NCI-H2227 (cell line): ENCODE measurements around the gene NLRP13.

Experiments used
- DNase-seq: peaks from one replicate; lab custom pipeline; 2025; ENCODE audit not compliant: unreplicated experiment; lab: John Stamatoyannopoulos, UW

NLRP13 gene

DNA sequence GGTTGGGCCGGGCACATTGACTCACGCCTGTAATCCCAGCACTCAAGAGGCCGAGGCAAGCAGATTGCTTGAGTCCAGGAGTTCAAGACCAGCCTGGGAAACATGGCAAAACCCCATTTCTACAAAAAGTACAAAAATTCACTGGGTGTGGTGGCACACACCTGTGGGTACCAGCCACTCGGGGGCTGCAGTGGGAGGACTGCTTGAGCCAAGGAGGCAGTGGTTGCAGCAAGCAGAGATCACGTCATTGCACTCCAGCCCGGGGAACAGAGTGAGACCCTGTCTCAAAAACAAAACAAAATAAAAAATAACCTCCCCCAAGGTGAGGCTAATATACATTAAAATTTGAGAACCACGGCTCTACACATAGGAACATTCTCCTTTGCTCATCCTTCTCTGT, 24.9 kb downstream of the NLRP13 start:
- DNase-seq: no peak

DNA sequence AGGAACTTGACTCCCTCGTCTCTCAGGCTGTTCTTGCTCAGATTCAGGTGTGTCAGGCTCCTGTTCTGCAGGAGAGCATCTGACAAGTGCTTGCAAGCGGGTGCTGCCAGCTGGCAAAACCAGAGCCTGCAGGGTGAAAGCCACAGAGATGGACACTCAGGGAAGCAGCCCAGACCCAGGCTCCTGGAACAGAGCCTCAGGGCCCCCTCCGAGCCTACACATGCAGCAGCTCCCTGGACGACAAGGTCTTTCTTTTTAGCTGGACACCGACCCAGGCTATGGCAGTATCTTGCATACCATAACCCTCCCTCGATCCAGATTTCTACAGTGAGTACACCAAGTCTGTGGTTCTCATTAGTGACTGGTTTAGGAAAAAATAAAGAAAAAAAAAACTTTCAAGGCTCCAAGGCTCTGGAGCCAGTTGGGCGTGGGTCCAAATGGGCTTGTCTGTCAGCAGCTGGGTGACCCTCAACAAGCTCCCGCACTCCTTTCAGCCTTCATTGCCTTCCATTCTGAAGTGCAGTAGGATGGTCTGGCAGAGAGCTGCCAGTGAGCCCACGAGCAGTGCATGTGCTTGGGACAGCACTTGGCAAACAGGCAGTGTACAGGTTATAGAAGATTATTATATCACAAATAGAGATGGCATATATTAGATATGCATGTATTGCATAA, 29.9 kb downstream of the NLRP13 start:
- DNase-seq: no peak

DNA sequence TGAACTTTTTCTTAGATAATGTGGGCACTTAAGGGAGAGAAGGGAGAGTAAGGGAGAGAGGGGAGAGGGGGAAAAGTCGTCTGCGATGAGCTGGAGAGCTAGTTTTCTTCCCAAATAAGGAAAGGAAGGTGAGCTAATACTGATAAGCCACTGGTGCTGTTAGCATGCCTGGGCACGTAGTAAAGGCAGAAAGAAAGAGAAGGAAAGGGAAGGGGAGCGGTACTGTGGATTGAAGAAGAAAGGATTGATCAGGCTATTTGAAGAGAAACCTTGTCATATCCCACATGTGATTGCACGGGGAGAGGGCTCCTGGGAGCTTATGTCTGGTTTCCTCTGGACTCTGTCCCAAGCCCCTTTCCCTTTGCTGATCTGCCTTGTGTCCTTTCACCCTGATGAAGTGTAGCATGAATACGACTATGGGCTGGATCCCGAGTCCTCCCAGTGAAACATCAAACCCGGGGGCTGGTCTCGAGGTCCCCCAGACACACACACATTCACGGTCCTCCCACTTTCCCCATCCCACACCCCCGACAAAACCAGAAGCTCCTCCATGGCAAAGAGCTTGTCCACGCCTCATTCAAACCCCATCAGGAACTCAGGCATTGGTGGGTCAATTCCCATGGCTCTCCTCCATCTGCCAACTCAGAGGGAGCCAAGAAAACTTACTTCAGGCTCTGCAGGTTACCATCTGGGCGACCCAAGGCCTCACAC, 30.6 kb downstream of the NLRP13 start:
- no peak for DNase-seq

DNA sequence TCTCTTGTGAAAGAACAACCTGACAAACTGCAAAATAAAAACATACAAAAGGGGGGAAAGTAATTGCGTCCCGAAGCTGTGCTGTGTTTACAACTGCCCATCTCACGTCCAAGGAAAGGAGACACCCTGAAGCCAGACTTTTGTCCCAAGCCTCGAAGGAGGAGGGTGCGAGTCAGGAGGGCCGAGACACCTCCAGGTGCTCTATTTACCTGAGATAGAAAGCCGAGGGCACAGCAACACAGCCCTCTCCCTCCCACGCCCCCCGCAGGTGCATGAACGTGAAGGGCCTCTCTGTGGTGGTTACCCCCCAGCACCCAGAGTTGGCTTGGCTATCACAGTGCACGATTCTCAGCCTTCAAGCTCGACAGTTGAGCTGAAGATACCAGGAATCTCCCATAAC, 33.2 kb downstream of the NLRP13 start:
- no peak for DNase-seq

DNA sequence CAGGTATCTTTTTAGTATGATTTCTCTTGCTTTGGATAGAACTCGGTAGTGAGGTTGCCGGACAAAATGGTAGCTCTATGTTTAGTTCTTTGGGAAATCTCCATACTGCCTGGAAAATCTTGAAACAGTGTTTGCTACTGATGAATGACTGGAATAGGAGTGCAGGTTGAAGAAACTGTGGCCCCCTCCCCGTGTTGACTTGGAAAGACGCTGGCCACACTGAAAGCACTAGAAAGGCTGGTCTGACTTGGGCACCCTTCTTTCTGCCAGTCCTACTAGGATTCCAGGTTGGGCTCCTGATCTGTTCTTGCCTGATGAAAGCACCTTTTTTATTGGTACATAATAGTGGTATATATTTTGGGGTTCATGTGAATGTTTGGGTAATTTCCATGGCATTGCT, 49.5 kb downstream of the NLRP13 start:
- DNase-seq: no peak

DNA sequence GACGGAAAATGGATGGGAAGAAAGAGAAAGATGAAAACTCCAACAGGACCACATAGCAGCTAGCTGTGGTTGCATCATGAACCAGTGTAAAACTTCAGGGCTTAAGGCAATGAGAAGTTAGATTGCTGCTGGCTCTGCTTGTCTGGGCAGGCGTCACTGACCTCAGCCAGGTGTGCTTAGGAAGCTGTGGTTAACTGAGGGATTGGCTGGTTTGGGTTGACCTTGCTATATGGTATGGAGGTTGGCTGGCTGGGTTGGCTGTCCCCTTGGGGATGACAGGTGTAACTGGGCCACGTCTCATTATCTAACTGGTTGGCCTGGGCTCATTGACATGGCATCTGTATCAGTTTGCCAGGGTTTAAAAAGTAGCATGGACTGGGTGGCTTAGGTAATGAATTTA, 54.9 kb downstream of the NLRP13 start:
- DNase-seq: no peak

DNA sequence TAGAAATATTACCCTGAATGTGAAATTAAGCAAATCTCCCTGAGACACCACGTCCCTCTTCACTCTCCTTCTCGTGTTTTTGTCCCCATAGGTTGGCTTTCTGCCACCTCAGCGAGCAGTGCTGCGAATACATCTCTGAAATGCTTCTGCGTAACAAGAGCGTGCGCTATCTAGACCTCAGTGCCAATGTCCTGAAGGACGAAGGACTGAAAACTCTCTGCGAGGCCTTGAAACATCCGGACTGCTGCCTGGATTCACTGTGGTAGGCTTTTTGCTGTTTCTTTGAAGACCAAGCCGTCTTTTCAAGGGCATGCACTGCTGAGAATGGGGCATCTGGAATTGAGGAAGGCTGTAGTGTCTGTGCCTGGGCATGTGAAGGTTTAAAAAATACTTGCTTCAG, 61.4 kb downstream of the NLRP13 start:
- DNase-seq: no peak

DNA sequence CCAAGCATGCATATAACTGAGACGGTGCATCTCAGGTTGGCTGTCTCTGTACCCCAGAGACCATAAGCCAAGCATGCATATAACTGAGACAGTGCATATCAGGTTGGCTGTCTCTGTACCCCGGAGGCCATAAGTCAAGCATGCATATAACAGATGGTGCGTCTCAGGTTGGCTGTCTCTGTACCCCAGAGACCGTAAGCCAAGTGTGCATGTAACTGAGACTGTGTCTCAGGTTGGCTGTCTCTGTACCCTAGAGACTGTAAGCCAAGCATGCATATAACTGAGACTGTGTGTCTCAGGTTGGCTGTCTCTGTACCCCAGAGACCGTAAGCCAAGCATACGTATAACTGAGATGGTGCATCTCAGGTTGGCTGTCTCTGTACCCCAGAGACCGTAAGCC, 65.0 kb downstream of the NLRP13 start:
- DNase-seq: no peak

DNA sequence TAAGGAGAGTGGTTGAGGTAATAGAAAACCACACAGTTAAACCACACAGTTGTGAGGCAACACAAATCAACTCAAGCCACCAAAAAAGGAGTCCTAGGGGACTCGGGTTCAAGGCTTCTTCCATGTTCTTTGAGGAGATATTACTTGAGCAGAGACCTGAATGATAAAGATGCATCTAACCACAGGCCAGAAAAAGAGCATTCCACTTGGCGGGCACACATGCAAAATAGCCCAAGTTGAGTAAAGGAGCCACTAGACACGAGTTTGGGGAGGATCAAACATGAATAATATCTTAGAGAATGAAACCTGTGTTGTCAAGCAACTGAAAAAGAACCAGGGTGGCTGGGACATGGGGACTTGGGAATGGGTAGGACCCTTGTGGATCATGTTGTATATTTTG, 65.6 kb downstream of the NLRP13 start:
- no peak for DNase-seq

DNA sequence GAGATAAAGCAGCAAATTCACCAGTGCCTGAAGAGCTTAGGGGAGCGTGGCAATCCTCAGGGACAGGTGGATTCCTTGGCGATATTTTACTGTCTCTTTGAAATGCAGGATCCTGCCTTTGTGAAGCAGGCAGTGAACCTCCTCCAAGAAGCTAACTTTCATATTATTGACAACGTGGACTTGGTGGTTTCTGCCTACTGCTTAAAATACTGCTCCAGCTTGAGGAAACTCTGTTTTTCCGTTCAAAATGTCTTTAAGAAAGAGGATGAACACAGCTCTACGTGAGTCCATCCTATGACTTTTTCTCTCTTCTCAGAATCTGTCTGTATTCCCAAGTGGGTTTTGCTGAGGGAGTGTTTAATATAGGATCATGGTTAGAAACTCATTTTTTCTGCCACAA, 73.2 kb downstream of the NLRP13 start:
- no peak for DNase-seq

DNA sequence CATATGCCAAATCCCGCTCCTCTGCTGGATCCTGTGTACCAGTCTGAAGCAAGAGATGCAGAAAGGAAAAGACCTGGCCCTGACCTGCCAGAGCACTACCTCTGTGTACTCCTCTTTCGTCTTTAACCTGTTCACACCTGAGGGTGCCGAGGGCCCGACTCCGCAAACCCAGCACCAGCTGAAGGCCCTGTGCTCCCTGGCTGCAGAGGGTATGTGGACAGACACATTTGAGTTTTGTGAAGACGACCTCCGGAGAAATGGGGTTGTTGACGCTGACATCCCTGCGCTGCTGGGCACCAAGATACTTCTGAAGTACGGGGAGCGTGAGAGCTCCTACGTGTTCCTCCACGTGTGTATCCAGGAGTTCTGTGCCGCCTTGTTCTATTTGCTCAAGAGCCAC, 73.7 kb downstream of the NLRP13 start:
- DNase-seq: no peak

DNA sequence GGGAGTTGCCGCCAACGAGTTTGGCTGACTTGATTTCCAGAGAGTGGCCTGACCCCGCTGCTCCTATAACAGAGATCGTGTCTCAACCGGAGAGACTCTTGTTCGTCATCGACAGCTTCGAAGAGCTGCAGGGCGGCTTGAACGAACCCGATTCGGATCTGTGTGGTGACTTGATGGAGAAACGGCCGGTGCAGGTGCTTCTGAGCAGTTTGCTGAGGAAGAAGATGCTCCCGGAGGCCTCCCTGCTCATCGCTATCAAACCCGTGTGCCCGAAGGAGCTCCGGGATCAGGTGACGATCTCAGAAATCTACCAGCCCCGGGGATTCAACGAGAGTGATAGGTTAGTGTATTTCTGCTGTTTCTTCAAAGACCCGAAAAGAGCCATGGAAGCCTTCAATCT, 74.2 kb downstream of the NLRP13 start:
- DNase-seq: no peak

DNA sequence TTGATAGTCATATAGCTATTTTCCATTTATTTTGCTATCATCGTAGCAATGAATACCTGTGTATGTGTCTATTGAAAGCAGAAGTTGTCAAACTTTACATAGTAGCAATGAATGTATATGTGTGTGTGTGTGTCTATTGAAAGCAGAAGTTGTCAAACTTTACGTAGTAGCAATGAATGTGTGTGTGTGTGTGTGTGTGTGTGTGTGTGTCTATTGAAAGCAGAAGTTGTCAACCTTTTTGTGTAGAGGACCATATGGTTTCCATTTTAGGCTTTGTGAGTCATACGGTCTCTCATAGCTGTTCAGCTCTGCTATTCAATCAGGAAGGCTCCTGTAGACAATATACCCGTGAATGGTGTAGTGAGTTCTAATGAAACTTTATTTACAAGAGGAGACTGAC, 75.0 kb downstream of the NLRP13 start:
- no peak for DNase-seq

DNA sequence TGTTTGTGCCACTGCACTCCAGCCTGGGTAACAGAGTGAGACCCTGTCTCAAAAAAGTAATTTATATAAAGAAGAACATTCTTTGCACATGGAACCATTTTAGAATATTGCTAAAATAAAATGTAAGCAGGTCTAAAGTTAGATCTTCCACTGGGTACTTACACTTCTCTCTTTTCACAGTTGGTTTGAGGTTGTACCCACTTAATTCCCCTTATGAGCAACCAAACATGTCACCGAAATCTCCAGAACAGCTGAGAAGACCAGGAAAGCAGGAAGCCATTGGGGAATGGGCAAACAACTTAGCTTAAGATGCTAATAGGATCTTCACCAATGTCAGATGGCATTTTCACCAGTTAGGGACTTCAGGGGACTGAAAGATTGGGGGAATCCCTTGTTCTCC, 77.0 kb downstream of the NLRP13 start:
- no peak for DNase-seq
